DND-41 (cell line): Measurements from ENCODE around the gene TULP3.

ENCODE experiments used
- EZH2 ChIP-seq: IDR thresholded peaks from 3 replicates; pipeline ENCODE4 v1.6.1; 2012; ENCODE audit warnings: borderline replicate concordance, low read depth, mild to moderate bottlenecking, moderate library complexity, low read length, inconsistent platforms; ENCODE audit not compliant: severe bottlenecking
- TF ChIP-seq, protein P1 (sequence below): IDR thresholded peaks from 2 replicates; pipeline ENCODE4 v1.5.1; 2012; ENCODE audit warnings: borderline replicate concordance, low read length, moderate library complexity, mild to moderate bottlenecking; ENCODE audit not compliant: poor library complexity, severe bottlenecking; ENCODE audit errors: extremely low read depth

DNA sequence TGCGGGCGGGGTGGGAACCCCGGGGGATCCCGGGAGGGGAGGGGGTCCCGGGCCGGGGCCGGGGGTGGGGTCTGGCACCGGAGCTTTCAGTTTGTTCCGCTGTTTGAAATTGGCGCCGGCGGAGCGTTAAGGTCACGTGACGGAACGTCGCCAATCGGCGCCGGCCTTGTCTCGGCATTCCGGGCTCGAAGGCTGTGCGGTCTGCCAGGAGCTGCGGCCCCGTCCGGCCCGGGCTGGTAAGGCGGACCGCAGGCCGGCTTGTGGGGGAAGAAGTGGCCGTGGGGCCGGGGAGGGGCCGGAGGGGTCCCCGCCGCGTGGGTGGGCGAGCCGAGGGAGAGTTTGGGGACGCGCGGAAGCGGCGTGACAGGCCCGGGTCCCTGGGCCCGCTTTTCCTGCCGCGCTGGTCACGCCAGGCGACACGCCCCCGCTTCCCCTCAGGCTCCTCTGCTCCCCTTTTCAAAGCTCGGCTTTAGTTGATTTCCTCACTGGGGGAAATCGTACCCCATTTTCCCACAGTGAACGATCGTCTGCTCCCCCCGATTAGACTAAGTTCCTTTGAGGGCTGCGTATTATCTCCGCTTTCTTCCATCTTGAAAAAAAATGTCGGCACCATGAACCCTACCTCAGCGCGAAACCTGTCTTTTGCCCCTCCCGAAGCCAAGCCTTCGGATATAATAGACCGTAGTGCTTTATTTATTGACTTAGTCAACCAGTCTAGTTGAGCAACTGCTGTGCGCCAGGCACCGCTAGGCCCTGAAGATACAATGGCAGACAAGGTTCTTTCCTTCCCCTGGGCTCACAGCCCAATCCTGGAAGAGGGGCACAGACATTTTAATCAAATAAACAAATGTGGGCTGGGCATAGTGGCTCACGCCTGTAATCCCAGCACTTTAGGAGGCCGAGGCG, 13.4 kb upstream of the TULP3 start, which contains the start of the genes FOXM1 and RHNO1:
- TF ChIP-seq, protein P1, sequence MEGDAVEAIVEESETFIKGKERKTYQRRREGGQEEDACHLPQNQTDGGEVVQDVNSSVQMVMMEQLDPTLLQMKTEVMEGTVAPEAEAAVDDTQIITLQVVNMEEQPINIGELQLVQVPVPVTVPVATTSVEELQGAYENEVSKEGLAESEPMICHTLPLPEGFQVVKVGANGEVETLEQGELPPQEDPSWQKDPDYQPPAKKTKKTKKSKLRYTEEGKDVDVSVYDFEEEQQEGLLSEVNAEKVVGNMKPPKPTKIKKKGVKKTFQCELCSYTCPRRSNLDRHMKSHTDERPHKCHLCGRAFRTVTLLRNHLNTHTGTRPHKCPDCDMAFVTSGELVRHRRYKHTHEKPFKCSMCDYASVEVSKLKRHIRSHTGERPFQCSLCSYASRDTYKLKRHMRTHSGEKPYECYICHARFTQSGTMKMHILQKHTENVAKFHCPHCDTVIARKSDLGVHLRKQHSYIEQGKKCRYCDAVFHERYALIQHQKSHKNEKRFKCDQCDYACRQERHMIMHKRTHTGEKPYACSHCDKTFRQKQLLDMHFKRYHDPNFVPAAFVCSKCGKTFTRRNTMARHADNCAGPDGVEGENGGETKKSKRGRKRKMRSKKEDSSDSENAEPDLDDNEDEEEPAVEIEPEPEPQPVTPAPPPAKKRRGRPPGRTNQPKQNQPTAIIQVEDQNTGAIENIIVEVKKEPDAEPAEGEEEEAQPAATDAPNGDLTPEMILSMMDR: no peak
- no peak for TF ChIP-seq EZH2
